ENCODE results near the gene GRID1. TPM values are rescaled to one million over a fixed set of nuclear protein-coding genes. Genes with fewer than 3 reads are reported as not detected.

GRID1 gene
- total RNA-seq, 3 donors from 2014 or later = 2.3 to 8.5 (median 5.9) TPM

DNA sequence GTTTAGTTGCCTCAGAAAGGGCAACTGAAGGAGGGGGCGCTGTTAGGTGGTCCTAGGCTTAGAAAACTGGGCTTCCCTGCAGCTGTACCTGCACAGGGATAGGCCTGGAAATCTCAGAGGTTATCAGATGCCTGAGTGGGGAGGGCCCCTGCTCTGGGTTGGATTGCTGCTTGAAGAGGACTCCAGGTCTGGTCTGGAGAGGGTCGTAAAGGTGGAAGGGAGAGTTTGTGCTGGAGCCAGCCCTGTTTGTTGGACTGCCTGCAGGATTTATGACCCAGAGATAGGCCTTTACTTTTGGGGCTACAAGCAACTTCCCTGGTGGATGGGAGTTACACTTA is 765.9 kb downstream of the GRID1 start:
- no peaks in the 10 kb centered on the region for H3K27me3 ChIP-seq
- H3K27ac ChIP-seq = no peak overlapping the region
- no peak overlapping the region for H3K4me3 ChIP-seq
- no peak for DNase-seq (ENCODE audit: low spot score in 2 of 2)
- TF ChIP-seq, protein P1, sequence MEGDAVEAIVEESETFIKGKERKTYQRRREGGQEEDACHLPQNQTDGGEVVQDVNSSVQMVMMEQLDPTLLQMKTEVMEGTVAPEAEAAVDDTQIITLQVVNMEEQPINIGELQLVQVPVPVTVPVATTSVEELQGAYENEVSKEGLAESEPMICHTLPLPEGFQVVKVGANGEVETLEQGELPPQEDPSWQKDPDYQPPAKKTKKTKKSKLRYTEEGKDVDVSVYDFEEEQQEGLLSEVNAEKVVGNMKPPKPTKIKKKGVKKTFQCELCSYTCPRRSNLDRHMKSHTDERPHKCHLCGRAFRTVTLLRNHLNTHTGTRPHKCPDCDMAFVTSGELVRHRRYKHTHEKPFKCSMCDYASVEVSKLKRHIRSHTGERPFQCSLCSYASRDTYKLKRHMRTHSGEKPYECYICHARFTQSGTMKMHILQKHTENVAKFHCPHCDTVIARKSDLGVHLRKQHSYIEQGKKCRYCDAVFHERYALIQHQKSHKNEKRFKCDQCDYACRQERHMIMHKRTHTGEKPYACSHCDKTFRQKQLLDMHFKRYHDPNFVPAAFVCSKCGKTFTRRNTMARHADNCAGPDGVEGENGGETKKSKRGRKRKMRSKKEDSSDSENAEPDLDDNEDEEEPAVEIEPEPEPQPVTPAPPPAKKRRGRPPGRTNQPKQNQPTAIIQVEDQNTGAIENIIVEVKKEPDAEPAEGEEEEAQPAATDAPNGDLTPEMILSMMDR (IDR thresholded peaks at IDR 0.05) = no peak
- TF ChIP-seq POLR2AphosphoS5 (IDR thresholded peaks at IDR 0.05) (no peak), POLR2A (IDR thresholded peaks at IDR 0.05) (no peak)
- no peaks in the 10 kb centered on the region for H3K36me3 ChIP-seq
- H3K4me1 ChIP-seq = no peaks in the 10 kb centered on the region
- H3K9me3 ChIP-seq = no peaks in the 10 kb centered on the region
- intact Hi-C loops (cut with DNase I; ENCODE audit: low total_unique reads) = no loop called here

DNA sequence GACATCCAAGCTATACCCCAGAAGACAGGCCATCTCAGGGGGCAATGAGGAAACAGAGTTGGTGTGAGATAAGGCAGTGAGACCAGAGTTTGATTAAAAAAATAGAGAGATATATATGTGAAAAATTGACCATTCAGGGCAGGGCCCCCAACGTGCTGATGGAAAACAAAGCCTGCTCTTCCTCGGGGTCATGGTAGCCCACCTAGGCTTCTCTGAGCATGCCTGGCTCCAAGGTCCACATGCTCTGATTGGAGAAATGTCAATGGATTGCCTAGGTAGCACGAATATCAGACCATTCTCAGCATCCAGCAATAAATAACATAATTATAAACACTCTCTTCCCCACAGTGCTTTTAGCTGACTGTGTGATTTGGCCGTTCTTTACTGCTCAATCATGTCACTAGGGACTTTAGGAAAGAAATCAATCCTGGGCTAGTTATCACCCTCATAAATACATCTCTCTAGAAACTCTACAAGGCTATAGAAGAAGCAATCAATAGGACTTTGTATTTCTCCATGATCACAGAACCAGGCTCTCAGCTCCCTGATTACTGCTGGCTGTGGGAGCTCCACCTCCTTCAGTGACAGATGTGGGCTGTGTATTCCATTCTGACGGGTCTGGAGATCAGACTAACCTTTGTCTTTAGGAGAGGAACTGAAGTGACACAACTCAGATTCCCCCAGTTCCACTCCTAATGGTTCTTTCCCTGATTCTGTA is 766.4 kb downstream of the GRID1 start:
- H3K4me1 ChIP-seq = no peaks in the 10 kb centered on the region
- DNase-seq (ENCODE audit: low spot score in 2 of 2) = no peak
- TF ChIP-seq POLR2A (IDR thresholded peaks at IDR 0.05) = no peak
- no peak for TF ChIP-seq POLR2AphosphoS5 (IDR thresholded peaks at IDR 0.05)
- TF ChIP-seq, protein P1 (IDR thresholded peaks at IDR 0.05) = no peak

DNA sequence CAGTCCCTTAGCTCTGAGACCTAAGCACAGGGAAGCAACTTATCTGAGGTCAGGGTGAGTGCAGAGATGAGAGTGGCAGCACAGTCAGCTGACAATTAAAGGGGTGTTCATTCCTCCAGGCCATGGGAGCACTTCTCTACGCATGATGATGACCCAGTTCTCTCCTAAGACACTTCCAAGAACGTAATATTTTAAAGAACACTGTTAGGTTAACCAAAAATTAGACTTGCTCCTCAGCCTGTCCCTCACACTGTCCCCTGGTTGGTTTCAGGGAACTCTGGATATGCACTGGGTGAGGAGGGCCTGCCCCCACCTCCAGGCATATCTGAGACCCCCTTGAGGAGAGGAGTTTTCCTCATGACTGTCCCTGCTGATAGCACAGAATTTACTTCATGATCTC is 767.5 kb downstream of the GRID1 start:
- Histone ChIP-seq H3K4me1 (no peaks in the 10 kb centered on the region), H3K27me3 (no peaks in the 10 kb centered on the region), H3K4me3 (no peak overlapping the region), H3K36me3 (no peaks in the 10 kb centered on the region), H3K27ac (no peak overlapping the region), H3K9me3 (no peaks in the 10 kb centered on the region)
- intact Hi-C loops (cut with DNase I; ENCODE audit: low total_unique reads) = no loop called here
- DNase-seq (ENCODE audit: low spot score in 2 of 2) = no peak
- TF ChIP-seq POLR2A (IDR thresholded peaks at IDR 0.05) = no peak
- no peak for TF ChIP-seq POLR2AphosphoS5 (IDR thresholded peaks at IDR 0.05)
- TF ChIP-seq, protein P1 (IDR thresholded peaks at IDR 0.05) = no peak

More for the DNA sequence above, 766.4 kb downstream of the GRID1 start:
- Histone ChIP-seq H3K36me3 (no peaks in the 10 kb centered on the region), H3K27ac (no peak overlapping the region), H3K27me3 (no peaks in the 10 kb centered on the region), H3K9me3 (no peaks in the 10 kb centered on the region), H3K4me3 (no peak overlapping the region)
- intact Hi-C loops (cut with DNase I; ENCODE audit: low total_unique reads) = no loop called here

- intact Hi-C loops (cut with DNase I; ENCODE audit: low total_unique reads) = no loop called here
- Histone ChIP-seq H3K4me3 (no peak overlapping the region), H3K27me3 (no peaks in the 10 kb centered on the region), H3K9me3 (no peaks in the 10 kb centered on the region), H3K36me3 (no peaks in the 10 kb centered on the region), H3K4me1 (no peaks in the 10 kb centered on the region), H3K27ac (no peak overlapping the region)
- TF ChIP-seq, protein P1 (IDR thresholded peaks at IDR 0.05) = no peak
- no peak for TF ChIP-seq POLR2A (IDR thresholded peaks at IDR 0.05)
- TF ChIP-seq POLR2AphosphoS5 (IDR thresholded peaks at IDR 0.05) = no peak
- no peak for DNase-seq (ENCODE audit: low spot score in 2 of 2)
Observed at GRCh38 chr10:85598646-85599045, 767.9 kb downstream of the GRID1 start.

GRCh38 chr10:85597006-85597405 is 769.6 kb downstream of the GRID1 start:
- no peaks in the 10 kb centered on the region for H3K4me1 ChIP-seq
- no peak for DNase-seq (ENCODE audit: low spot score in 2 of 2)
- no peaks in the 10 kb centered on the region for H3K9me3 ChIP-seq
- H3K36me3 ChIP-seq = no peaks in the 10 kb centered on the region
- intact Hi-C loops (cut with DNase I; ENCODE audit: low total_unique reads) = no loop called here
- TF ChIP-seq, protein P1 (IDR thresholded peaks at IDR 0.05) = no peak
- no peak for TF ChIP-seq POLR2A (IDR thresholded peaks at IDR 0.05)
- no peak for TF ChIP-seq POLR2AphosphoS5 (IDR thresholded peaks at IDR 0.05)
- H3K27ac ChIP-seq = no peak overlapping the region
- H3K4me3 ChIP-seq = no peak overlapping the region
- H3K27me3 ChIP-seq = no peaks in the 10 kb centered on the region

All from breast epithelium (tissue), 4 donors.